ENCODE results near the gene CCDC47.

Gene CCDC47

GRCh38 chr17:63760771-63761539 lies 12.4 kb downstream of the CCDC47 start:
- TF ChIP-seq CTCF (IDR thresholded peaks at IDR 0.05; ENCODE audit: low read depth, low read length), result no peak
- H3K4me3 ChIP-seq (replicated peaks in 1 of 2; ENCODE audit: low read depth in 2 of 2, low read length in 2 of 2), result no peak overlapping the region
- no peak for DNase-seq (ENCODE audit: low read depth in 2 of 2)

- DNase-seq (ENCODE audit: low read depth in 2 of 2), result no peak
- TF ChIP-seq CTCF (IDR thresholded peaks at IDR 0.05; ENCODE audit: low read depth, low read length), result no peak
- no peak overlapping the region for H3K4me3 ChIP-seq (replicated peaks in 1 of 2; ENCODE audit: low read depth in 2 of 2, low read length in 2 of 2)
These were observed 15.0 kb downstream of the CCDC47 start for GRCh38 chr17:63758428-63758827.

GRCh38 chr17:63754046-63754445 lies 19.4 kb downstream of the CCDC47 start:
- H3K4me3 ChIP-seq (replicated peaks in 1 of 2; ENCODE audit: low read depth in 2 of 2, low read length in 2 of 2), result no peak overlapping the region
- TF ChIP-seq CTCF (IDR thresholded peaks at IDR 0.05; ENCODE audit: low read depth, low read length), result no peak
- no peak for DNase-seq (ENCODE audit: low read depth in 2 of 2)

- no peak for TF ChIP-seq CTCF (IDR thresholded peaks at IDR 0.05; ENCODE audit: low read depth, low read length)
- peak in 1 of 2 donors; percentile 17 for DNase-seq (ENCODE audit: low read depth in 2 of 2)
These were observed 20.2 kb downstream of the CCDC47 start for GRCh38 chr17:63753215-63753614.

GRCh38 chr17:63752707-63753106 lies 20.7 kb downstream of the CCDC47 start:
- no peak for TF ChIP-seq CTCF (IDR thresholded peaks at IDR 0.05; ENCODE audit: low read depth, low read length)
- H3K4me3 ChIP-seq (replicated peaks in 1 of 2; ENCODE audit: low read depth in 2 of 2, low read length in 2 of 2), result no peak overlapping the region
- DNase-seq (ENCODE audit: low read depth in 2 of 2), result no peak

More at GRCh38 chr17:63753215-63753614, 20.2 kb downstream of the CCDC47 start:
- H3K4me3 ChIP-seq (replicated peaks in 1 of 2; ENCODE audit: low read depth in 2 of 2, low read length in 2 of 2), result no peak overlapping the region

GRCh38 chr17:63751806-63752205 lies 21.6 kb downstream of the CCDC47 start:
- TF ChIP-seq CTCF (IDR thresholded peaks at IDR 0.05; ENCODE audit: low read depth, low read length), result no peak
- DNase-seq (ENCODE audit: low read depth in 2 of 2), result peak in 1 of 2 donors; percentile 45
- no peak overlapping the region for H3K4me3 ChIP-seq (replicated peaks in 1 of 2; ENCODE audit: low read depth in 2 of 2, low read length in 2 of 2)

Measured in cardiac fibroblast (primary cell).